PFSK-1 (cell line): ENCODE data around the gene RTN4RL1.

Experiments
- POLR2AphosphoS5 ChIP-seq: IDR thresholded peaks from 2 replicates; pipeline ENCODE4 v1.6.1; 2012; ENCODE audit warnings: low read depth, mild to moderate bottlenecking, control low read depth, low read length, moderate library complexity
- SIN3A ChIP-seq: IDR thresholded peaks from 2 replicates; pipeline ENCODE4 v1.6.1; 2012; ENCODE audit warnings: mild to moderate bottlenecking, low read length, moderate library complexity, borderline replicate concordance; ENCODE audit not compliant: insufficient read depth
- TAF1 ChIP-seq: IDR thresholded peaks from 2 replicates; pipeline ENCODE4 v1.6.1; 2012; ENCODE audit warnings: low read length, control low read depth, borderline replicate concordance; ENCODE audit not compliant: insufficient read depth
- TF ChIP-seq, protein P1 (sequence below), 2 experiments: IDR thresholded peaks; 2 replicates each; pipeline versions ENCODE4 v1.6.1 to v1.8.0; 2011 to 2012; ENCODE audit warnings: low read depth in 2 of 2, low read length in 2 of 2, control low read depth in 1 of 2, inconsistent platforms in 1 of 2, mild to moderate bottlenecking in 1 of 2, moderate library complexity in 1 of 2; ENCODE audit not compliant: insufficient read depth in 1 of 2

DNA sequence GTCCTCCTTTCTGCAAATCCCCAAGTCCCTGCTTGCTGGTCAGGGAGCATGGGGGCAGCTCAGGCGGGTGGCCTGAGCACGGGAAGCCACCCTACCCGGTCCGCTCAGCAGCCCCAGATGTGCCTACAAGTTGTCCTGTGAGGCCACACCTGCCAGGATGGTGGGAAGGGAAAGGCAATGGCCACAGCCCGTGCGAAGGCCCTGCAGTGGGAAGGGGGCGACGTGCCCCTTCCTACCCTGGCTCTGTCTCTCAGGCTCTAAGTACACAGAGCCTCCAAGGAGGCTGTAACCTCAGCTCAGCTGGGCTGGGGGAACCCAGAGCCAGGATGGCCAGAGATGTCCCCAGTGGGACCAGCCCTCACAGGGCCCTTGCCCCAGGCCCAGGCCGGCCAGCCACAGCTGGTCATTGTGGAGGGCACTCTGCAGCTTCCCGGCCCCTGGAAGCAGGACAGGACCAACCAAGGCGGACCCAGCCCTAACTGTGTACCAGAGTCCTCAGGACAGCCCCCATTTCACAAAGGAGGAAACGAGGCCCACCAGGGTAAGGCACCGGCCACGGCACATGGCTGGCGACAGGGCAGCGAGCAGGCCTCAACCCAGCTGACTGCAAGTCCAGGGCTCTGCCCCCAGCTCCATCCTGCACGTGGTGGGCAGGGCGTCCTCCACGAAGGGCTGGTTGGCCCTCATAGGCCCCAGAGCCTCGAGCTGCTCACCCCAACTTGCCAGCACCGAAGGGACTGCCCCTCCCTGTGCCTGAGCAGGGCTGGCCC, 82.3 kb downstream of the RTN4RL1 start:
- TF ChIP-seq, protein P1, sequence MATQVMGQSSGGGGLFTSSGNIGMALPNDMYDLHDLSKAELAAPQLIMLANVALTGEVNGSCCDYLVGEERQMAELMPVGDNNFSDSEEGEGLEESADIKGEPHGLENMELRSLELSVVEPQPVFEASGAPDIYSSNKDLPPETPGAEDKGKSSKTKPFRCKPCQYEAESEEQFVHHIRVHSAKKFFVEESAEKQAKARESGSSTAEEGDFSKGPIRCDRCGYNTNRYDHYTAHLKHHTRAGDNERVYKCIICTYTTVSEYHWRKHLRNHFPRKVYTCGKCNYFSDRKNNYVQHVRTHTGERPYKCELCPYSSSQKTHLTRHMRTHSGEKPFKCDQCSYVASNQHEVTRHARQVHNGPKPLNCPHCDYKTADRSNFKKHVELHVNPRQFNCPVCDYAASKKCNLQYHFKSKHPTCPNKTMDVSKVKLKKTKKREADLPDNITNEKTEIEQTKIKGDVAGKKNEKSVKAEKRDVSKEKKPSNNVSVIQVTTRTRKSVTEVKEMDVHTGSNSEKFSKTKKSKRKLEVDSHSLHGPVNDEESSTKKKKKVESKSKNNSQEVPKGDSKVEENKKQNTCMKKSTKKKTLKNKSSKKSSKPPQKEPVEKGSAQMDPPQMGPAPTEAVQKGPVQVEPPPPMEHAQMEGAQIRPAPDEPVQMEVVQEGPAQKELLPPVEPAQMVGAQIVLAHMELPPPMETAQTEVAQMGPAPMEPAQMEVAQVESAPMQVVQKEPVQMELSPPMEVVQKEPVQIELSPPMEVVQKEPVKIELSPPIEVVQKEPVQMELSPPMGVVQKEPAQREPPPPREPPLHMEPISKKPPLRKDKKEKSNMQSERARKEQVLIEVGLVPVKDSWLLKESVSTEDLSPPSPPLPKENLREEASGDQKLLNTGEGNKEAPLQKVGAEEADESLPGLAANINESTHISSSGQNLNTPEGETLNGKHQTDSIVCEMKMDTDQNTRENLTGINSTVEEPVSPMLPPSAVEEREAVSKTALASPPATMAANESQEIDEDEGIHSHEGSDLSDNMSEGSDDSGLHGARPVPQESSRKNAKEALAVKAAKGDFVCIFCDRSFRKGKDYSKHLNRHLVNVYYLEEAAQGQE (IDR thresholded peaks at IDR 0.05; ENCODE audit: insufficient read depth in 1 of 2, low read depth in 2 of 2, low read length in 2 of 2), result no peak
- TF ChIP-seq SIN3A (no peak), POLR2AphosphoS5 (no peak), TAF1 (no peak)
